ENCODE measurements around the gene SDK1.

SDK1 gene

GRCh38 chr7:3466261-3466660 lies 165.2 kb downstream of the SDK1 start:
- Histone ChIP-seq H3K36me3 (no peaks in the 10 kb centered on the region), H3K9me3 (ENCODE audit: severe bottlenecking) (no peaks in the 10 kb centered on the region), H3K4me3 (ENCODE audit: low read depth, low read length) (no peak overlapping the region), H3K27me3 (ENCODE audit: insufficient read depth, low read depth, severe bottlenecking) (no peaks in the 10 kb centered on the region), H3K27ac (no peak overlapping the region)
- no peak for DNase-seq
- no peak for TF ChIP-seq CTCF (IDR thresholded peaks at IDR 0.05; ENCODE audit: low read depth, low read length)

- H3K9me3 ChIP-seq (ENCODE audit: severe bottlenecking) = no peaks in the 10 kb centered on the region
- TF ChIP-seq CTCF (IDR thresholded peaks at IDR 0.05; ENCODE audit: low read depth, low read length) = no peak
- no peak overlapping the region for H3K4me3 ChIP-seq (ENCODE audit: low read depth, low read length)
- no peaks in the 10 kb centered on the region for H3K36me3 ChIP-seq
- no peak for DNase-seq
- no peak overlapping the region for H3K27ac ChIP-seq
- no peaks in the 10 kb centered on the region for H3K27me3 ChIP-seq (ENCODE audit: insufficient read depth, low read depth, severe bottlenecking)
These were observed 168.6 kb downstream of the SDK1 start for GRCh38 chr7:3469641-3470040.

- DNase-seq = peak; percentile 66
- H3K36me3 ChIP-seq = no peaks in the 10 kb centered on the region
- H3K9me3 ChIP-seq (ENCODE audit: severe bottlenecking) = no peaks in the 10 kb centered on the region
- no peak for TF ChIP-seq CTCF (IDR thresholded peaks at IDR 0.05; ENCODE audit: low read depth, low read length)
- no peak overlapping the region for H3K27ac ChIP-seq
- H3K27me3 ChIP-seq (ENCODE audit: insufficient read depth, low read depth, severe bottlenecking) = no peaks in the 10 kb centered on the region
- H3K4me3 ChIP-seq (ENCODE audit: low read depth, low read length) = peak overlapping the region; percentile 23
These were observed 179.1 kb downstream of the SDK1 start for GRCh38 chr7:3480197-3480596.

GRCh38 chr7:3481435-3481834 lies 180.4 kb downstream of the SDK1 start:
- Histone ChIP-seq H3K27me3 (ENCODE audit: insufficient read depth, low read depth, severe bottlenecking) (no peaks in the 10 kb centered on the region), H3K9me3 (ENCODE audit: severe bottlenecking) (no peaks in the 10 kb centered on the region), H3K36me3 (no peaks in the 10 kb centered on the region), H3K27ac (no peak overlapping the region), H3K4me3 (ENCODE audit: low read depth, low read length) (no peak overlapping the region)
- no peak for DNase-seq
- TF ChIP-seq CTCF (IDR thresholded peaks at IDR 0.05; ENCODE audit: low read depth, low read length) = no peak

- TF ChIP-seq CTCF (IDR thresholded peaks at IDR 0.05; ENCODE audit: low read depth, low read length) = peak; percentile 79
- Histone ChIP-seq H3K36me3 (no peaks in the 10 kb centered on the region), H3K27me3 (ENCODE audit: insufficient read depth, low read depth, severe bottlenecking) (no peaks in the 10 kb centered on the region), H3K9me3 (ENCODE audit: severe bottlenecking) (no peaks in the 10 kb centered on the region), H3K27ac (no peak overlapping the region), H3K4me3 (ENCODE audit: low read depth, low read length) (no peak overlapping the region)
- peak; percentile 57 for DNase-seq
These were observed 181.3 kb downstream of the SDK1 start for GRCh38 chr7:3482147-3482921.

GRCh38 chr7:3486841-3487240 lies 185.8 kb downstream of the SDK1 start:
- no peaks in the 10 kb centered on the region for H3K27me3 ChIP-seq (ENCODE audit: insufficient read depth, low read depth, severe bottlenecking)
- DNase-seq = no peak
- no peak overlapping the region for H3K27ac ChIP-seq
- no peaks in the 10 kb centered on the region for H3K36me3 ChIP-seq
- H3K4me3 ChIP-seq (ENCODE audit: low read depth, low read length) = no peak overlapping the region
- TF ChIP-seq CTCF (IDR thresholded peaks at IDR 0.05; ENCODE audit: low read depth, low read length) = no peak
- H3K9me3 ChIP-seq (ENCODE audit: severe bottlenecking) = no peaks in the 10 kb centered on the region
